ENCODE measurements around the gene SPR. TPM values are rescaled to one million over a fixed set of nuclear protein-coding genes. Genes with fewer than 3 reads are reported as not detected.

The SPR gene
- total RNA-seq, 5 donors from 2014 or later (not counting 1 experiment from before 2014, with no cell fraction given): 0.35 to 0.58 (median 0.39) TPM; not detected in 2

GRCh38 chr2:72916743-72917137 lies 29.5 kb downstream of the SPR start:
- CTCF ChIA-PET: no interaction called here
- POLR2A ChIA-PET: no interaction called here
- Mint-ChIP-seq H3K36me3 (no peaks in the 10 kb centered on the region), H3K9me3 (no peaks in the 10 kb centered on the region), H3K4me1 (peaks cover 35 to 44% (median 36%) of the 10 kb centered on the region in 3 donors), H3K4me3 (peak overlapping the region; percentile 73 to 88 (median 76)), H3K27ac (no peak overlapping the region), H3K27me3 (peaks cover 53 to 78% of the 10 kb centered on the region in 2 donors)
- Histone ChIP-seq H3K27ac (ENCODE audit: low read length) (no peak overlapping the region), H3K36me3 (ENCODE audit: control insufficient read depth in 2 of 2, extremely low read depth in 1 of 2, insufficient read depth in 1 of 2, low read length in 1 of 2) (no peaks in the 10 kb centered on the region), H3K27me3 (replicated peaks in 1 of 2; ENCODE audit: control insufficient read depth in 2 of 2, extremely low read depth in 1 of 2, insufficient read depth in 2 of 2, low read length in 1 of 2) (peaks cover 15 to 77% of the 10 kb centered on the region in 2 experiments), H3K4me1 (ENCODE audit: control insufficient read depth in 1 of 2, extremely low read depth in 1 of 2, insufficient read depth in 2 of 2, low read length in 2 of 2) (peaks cover 8 to 54% of the 10 kb centered on the region in 2 experiments), H3K9me3 (no peaks in the 10 kb centered on the region), H3K4me3 (ENCODE audit: control insufficient read depth in 1 of 2, extremely low read depth in 1 of 2, low read length in 1 of 2) (peak overlapping the region; percentile 40 to 83)
- DNase-seq: peak in 1 of 35 experiments; percentile 23
- 7% methylated on average over 28 of the region's 29 CpGs for WGBS (ENCODE audit: insufficient coverage)
- ATAC-seq (replicated peaks in 1 of 4): no peak

GRCh38 chr2:72917138-72917876 lies 30.1 kb downstream of the SPR start, which contains the start of gene EMX1:
EMX1 (plus strand) TSS chr2:72917519; CDS start chr2:72917853, 334 bp downstream.
- ChIA-PET CTCF (no interaction called here), POLR2A (no interaction called here)
- H3K27me3 Mint-ChIP-seq: peaks cover 53 to 78% of the 10 kb centered on the region in 2 donors
- Histone ChIP-seq H3K27ac (ENCODE audit: low read length) (no peak within 1 kb of the TSS), H3K4me3 (ENCODE audit: control insufficient read depth in 1 of 2, extremely low read depth in 1 of 2, low read length in 1 of 2) (peak within 1 kb of the TSS; percentile 40 to 83), H3K36me3 (ENCODE audit: control insufficient read depth in 2 of 2, extremely low read depth in 1 of 2, insufficient read depth in 1 of 2, low read length in 1 of 2) (no peaks in the 10 kb centered on the region), H3K27me3 (replicated peaks in 1 of 2; ENCODE audit: control insufficient read depth in 2 of 2, extremely low read depth in 1 of 2, insufficient read depth in 2 of 2, low read length in 1 of 2) (peaks cover 17 to 83% of the 10 kb centered on the region in 2 experiments), H3K4me1 (ENCODE audit: control insufficient read depth in 1 of 2, extremely low read depth in 1 of 2, insufficient read depth in 2 of 2, low read length in 2 of 2) (peaks cover 8 to 54% of the 10 kb centered on the region in 2 experiments), H3K9me3 (no peaks in the 10 kb centered on the region)
- H3K27ac Mint-ChIP-seq: no peak within 1 kb of the TSS
- no peaks in the 10 kb centered on the region for H3K36me3 Mint-ChIP-seq
- peak; percentile 55 to 66 (median 56) for ATAC-seq (replicated peaks in 1 of 4)
- peak within 1 kb of the TSS; percentile 73 to 88 (median 76) for H3K4me3 Mint-ChIP-seq
- WGBS (ENCODE audit: insufficient coverage): 2% methylated on average over 53 of the region's 82 CpGs
- DNase-seq: peak in 13 of 35 experiments; percentile 14 to 51 (median 28)
- H3K4me1 Mint-ChIP-seq: peaks cover 35 to 44% (median 36%) of the 10 kb centered on the region in 3 donors
- no peaks in the 10 kb centered on the region for H3K9me3 Mint-ChIP-seq

- no peak overlapping the region for H3K27ac ChIP-seq (ENCODE audit: low read length)
- Mint-ChIP-seq H3K4me3 (peak overlapping the region in 2 of 3 donors; percentile 61 to 72), H3K9me3 (no peaks in the 10 kb centered on the region), H3K36me3 (no peaks in the 10 kb centered on the region), H3K4me1 (peaks cover 35 to 44% (median 36%) of the 10 kb centered on the region in 3 donors), H3K27me3 (peaks cover 55 to 81% of the 10 kb centered on the region in 2 donors), H3K27ac (no peak overlapping the region)
- DNase-seq (peak in 2 of 35 experiments; percentile 13 to 24), ATAC-seq (replicated peaks in 1 of 4) (peak in 3 of 4 experiments; percentile 7 to 13 (median 7))
- peak overlapping the region in 1 of 2 donors; percentile 36 for H3K4me3 ChIP-seq (ENCODE audit: control insufficient read depth in 1 of 2, extremely low read depth in 1 of 2, low read length in 1 of 2)
- H3K27me3 ChIP-seq (replicated peaks in 1 of 2; ENCODE audit: control insufficient read depth in 2 of 2, extremely low read depth in 1 of 2, insufficient read depth in 2 of 2, low read length in 1 of 2): peaks cover 18 to 85% of the 10 kb centered on the region in 2 experiments
- H3K9me3 ChIP-seq: no peaks in the 10 kb centered on the region
- 3% methylated on average over 89 of the region's 89 CpGs for WGBS (ENCODE audit: insufficient coverage)
- peaks cover 8 to 54% of the 10 kb centered on the region in 2 experiments for H3K4me1 ChIP-seq (ENCODE audit: control insufficient read depth in 1 of 2, extremely low read depth in 1 of 2, insufficient read depth in 2 of 2, low read length in 2 of 2)
- POLR2A ChIA-PET: no interaction called here
- CTCF ChIA-PET: interaction anchor here in 1 of 2 donors (0.6 kb wide), 1 partner anchor 1071 kb away, joined by 4 read pairs; no protein-coding TSS in a partner anchor
- no peaks in the 10 kb centered on the region for H3K36me3 ChIP-seq (ENCODE audit: control insufficient read depth in 2 of 2, extremely low read depth in 1 of 2, insufficient read depth in 1 of 2, low read length in 1 of 2)
Measured at GRCh38 chr2:72917877-72918553, 30.8 kb downstream of the SPR start.

GRCh38 chr2:72919414-72920317 lies 32.5 kb downstream of the SPR start:
- H3K4me1 ChIP-seq (ENCODE audit: control insufficient read depth in 1 of 2, extremely low read depth in 1 of 2, insufficient read depth in 2 of 2, low read length in 2 of 2): peaks cover 8 to 61% of the 10 kb centered on the region in 2 experiments
- peak overlapping the region in 1 of 2 donors; percentile 28 for H3K4me3 ChIP-seq (ENCODE audit: control insufficient read depth in 1 of 2, extremely low read depth in 1 of 2, low read length in 1 of 2)
- no peaks in the 10 kb centered on the region for H3K36me3 ChIP-seq (ENCODE audit: control insufficient read depth in 2 of 2, extremely low read depth in 1 of 2, insufficient read depth in 1 of 2, low read length in 1 of 2)
- POLR2A ChIA-PET: no interaction called here
- no peak for ATAC-seq (replicated peaks in 1 of 4)
- no peaks in the 10 kb centered on the region for H3K9me3 Mint-ChIP-seq
- H3K27me3 ChIP-seq (replicated peaks in 1 of 2; ENCODE audit: control insufficient read depth in 2 of 2, extremely low read depth in 1 of 2, insufficient read depth in 2 of 2, low read length in 1 of 2): peaks cover 16 to 89% of the 10 kb centered on the region in 2 experiments
- H3K27ac Mint-ChIP-seq: no peak overlapping the region
- peaks cover 49 to 75% of the 10 kb centered on the region in 2 donors for H3K27me3 Mint-ChIP-seq
- 9% methylated on average over 38 of the region's 48 CpGs for WGBS (ENCODE audit: insufficient coverage)
- DNase-seq: peak in 1 of 35 experiments; percentile 21
- H3K4me3 Mint-ChIP-seq: peak overlapping the region in 2 of 3 donors; percentile 4 to 72
- H3K36me3 Mint-ChIP-seq: no peaks in the 10 kb centered on the region
- no peaks in the 10 kb centered on the region for H3K9me3 ChIP-seq
- H3K4me1 Mint-ChIP-seq: peaks cover 24 to 45% (median 37%) of the 10 kb centered on the region in 3 donors
- CTCF ChIA-PET: no interaction called here
- no peak overlapping the region for H3K27ac ChIP-seq (ENCODE audit: low read length)

DNA sequence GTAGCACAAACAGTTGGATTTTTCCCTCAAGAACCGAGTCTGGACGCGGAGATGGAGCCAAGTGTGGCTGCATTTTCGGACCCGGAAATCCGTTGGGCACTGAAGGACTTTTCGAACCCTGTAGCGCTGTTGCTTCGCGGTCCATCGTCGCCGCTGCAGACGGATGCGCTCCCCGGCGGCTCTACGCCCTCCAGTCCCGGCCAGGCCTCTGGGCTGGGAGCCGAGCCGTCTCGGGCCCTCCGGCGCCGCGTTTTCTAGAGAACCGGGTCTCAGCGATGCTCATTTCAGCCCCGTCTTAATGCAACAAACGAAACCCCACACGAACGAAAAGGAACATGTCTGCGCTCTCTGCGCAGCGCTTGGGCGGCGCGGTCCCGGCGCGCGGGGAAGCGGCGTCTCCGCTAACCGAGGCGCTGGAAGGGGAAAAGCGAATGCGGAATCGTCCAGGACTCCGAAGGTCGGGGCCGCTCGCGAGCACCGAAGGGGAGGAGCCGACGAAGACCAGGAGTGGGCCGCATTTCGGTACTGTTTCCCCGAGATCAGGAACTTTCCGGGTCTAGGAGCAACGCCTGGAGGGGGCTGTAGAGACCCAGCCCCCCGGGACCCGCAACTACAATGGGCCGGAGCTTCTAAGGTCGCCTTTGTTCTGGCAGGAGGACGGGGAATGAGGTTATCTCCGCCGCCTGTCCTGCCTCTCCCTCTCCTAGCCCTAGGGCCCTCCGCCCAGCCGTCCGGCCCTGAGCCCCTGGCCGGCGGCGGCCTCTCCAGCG lies 33.3 kb downstream of the SPR start:
- Histone ChIP-seq H3K27me3 (replicated peaks in 1 of 2; ENCODE audit: control insufficient read depth in 2 of 2, extremely low read depth in 1 of 2, insufficient read depth in 2 of 2, low read length in 1 of 2) (peaks cover 12 to 89% of the 10 kb centered on the region in 2 experiments), H3K36me3 (ENCODE audit: control insufficient read depth in 2 of 2, extremely low read depth in 1 of 2, insufficient read depth in 1 of 2, low read length in 1 of 2) (no peaks in the 10 kb centered on the region), H3K4me1 (ENCODE audit: control insufficient read depth in 1 of 2, extremely low read depth in 1 of 2, insufficient read depth in 2 of 2, low read length in 2 of 2) (peaks cover 8 to 56% of the 10 kb centered on the region in 2 experiments), H3K4me3 (ENCODE audit: control insufficient read depth in 1 of 2, extremely low read depth in 1 of 2, low read length in 1 of 2) (peak overlapping the region in 1 of 2 donors; percentile 28), H3K9me3 (no peaks in the 10 kb centered on the region), H3K27ac (ENCODE audit: low read length) (no peak overlapping the region)
- H3K27ac Mint-ChIP-seq: no peak overlapping the region
- POLR2A ChIA-PET: no interaction called here
- H3K4me3 Mint-ChIP-seq: peak overlapping the region; percentile 36 to 65 (median 41)
- peak in 4 of 35 experiments; percentile 6 to 31 (median 21) for DNase-seq
- peak in 1 of 4 experiments; percentile 28 for ATAC-seq (replicated peaks in 1 of 4)
- no peaks in the 10 kb centered on the region for H3K9me3 Mint-ChIP-seq
- H3K27me3 Mint-ChIP-seq: peaks cover 47 to 74% of the 10 kb centered on the region in 2 donors
- peaks cover 15 to 41% (median 34%) of the 10 kb centered on the region in 3 donors for H3K4me1 Mint-ChIP-seq
- H3K36me3 Mint-ChIP-seq: no peaks in the 10 kb centered on the region
- 2% methylated on average over 63 of the region's 77 CpGs for WGBS (ENCODE audit: insufficient coverage)
- CTCF ChIA-PET: interaction anchor here in 1 of 2 donors (0.6 kb wide), 1 partner anchor 13 kb away, joined by 3 read pairs; no protein-coding TSS in a partner anchor
